ENCODE results near the gene PSTPIP2. TPM values are rescaled to one million over a fixed set of nuclear protein-coding genes. Genes with fewer than 3 reads are reported as not detected.

Gene PSTPIP2
- total RNA-seq, 1 donor from 2014 or later: 4.5 TPM

DNA sequence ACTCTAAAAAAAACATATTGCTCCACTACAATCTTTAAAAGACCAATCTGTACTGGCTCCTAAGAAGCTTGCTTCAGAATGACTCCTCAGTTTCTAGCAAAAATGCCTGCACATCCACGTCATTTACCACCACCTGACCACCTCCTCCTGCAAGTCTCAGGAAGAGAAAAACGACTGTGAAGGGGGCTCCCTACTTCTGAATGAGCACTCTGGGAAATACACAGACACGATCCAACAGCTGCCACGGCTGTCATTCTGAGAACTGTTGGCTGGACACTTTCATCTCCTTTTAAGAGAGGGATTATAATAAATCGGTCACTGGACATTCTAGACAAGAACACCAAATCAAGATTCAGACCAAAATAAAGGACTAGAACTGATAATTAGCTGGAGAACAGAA is 126.4 kb downstream of the PSTPIP2 start:
- TF ChIP-seq, protein P1, sequence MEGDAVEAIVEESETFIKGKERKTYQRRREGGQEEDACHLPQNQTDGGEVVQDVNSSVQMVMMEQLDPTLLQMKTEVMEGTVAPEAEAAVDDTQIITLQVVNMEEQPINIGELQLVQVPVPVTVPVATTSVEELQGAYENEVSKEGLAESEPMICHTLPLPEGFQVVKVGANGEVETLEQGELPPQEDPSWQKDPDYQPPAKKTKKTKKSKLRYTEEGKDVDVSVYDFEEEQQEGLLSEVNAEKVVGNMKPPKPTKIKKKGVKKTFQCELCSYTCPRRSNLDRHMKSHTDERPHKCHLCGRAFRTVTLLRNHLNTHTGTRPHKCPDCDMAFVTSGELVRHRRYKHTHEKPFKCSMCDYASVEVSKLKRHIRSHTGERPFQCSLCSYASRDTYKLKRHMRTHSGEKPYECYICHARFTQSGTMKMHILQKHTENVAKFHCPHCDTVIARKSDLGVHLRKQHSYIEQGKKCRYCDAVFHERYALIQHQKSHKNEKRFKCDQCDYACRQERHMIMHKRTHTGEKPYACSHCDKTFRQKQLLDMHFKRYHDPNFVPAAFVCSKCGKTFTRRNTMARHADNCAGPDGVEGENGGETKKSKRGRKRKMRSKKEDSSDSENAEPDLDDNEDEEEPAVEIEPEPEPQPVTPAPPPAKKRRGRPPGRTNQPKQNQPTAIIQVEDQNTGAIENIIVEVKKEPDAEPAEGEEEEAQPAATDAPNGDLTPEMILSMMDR (IDR thresholded peaks at IDR 0.05): no peak
- no peaks in the 10 kb centered on the region for H3K9me3 Mint-ChIP-seq (ENCODE audit: unreplicated experiment)
- no peak overlapping the region for H3K27ac Mint-ChIP-seq (ENCODE audit: unreplicated experiment)
- H3K4me3 Mint-ChIP-seq (ENCODE audit: unreplicated experiment): no peak overlapping the region
- no peak for DNase-seq (ENCODE audit: extremely low spot score, unreplicated experiment)
- no peaks in the 10 kb centered on the region for H3K27me3 Mint-ChIP-seq (ENCODE audit: unreplicated experiment)
- H3K36me3 Mint-ChIP-seq (ENCODE audit: unreplicated experiment): peaks cover 76% of the 10 kb centered on the region
- peaks cover 4% of the 10 kb centered on the region for H3K4me1 Mint-ChIP-seq (ENCODE audit: unreplicated experiment)

DNA sequence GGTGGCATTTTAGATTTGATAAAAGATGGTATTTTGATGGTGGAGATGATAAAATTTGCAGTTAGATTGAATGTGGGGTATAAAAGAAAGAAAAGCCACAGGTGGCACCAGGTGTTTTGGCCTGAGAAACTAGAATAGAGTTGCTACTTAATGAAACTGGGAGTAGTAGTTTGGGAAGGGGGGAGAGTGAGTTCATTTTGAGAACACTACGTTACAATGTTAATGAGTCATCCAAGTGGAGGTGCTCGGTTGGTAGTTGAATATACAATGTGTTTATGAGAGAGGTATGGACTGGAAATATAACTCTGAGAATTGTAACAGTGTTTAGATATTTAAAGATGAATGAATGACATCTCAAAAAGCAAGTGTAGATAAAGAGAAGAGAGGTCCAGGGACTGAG is 131.3 kb downstream of the PSTPIP2 start:
- no peaks in the 10 kb centered on the region for H3K27me3 Mint-ChIP-seq (ENCODE audit: unreplicated experiment)
- peaks cover 64% of the 10 kb centered on the region for H3K36me3 Mint-ChIP-seq (ENCODE audit: unreplicated experiment)
- no peaks in the 10 kb centered on the region for H3K9me3 Mint-ChIP-seq (ENCODE audit: unreplicated experiment)
- no peak for DNase-seq (ENCODE audit: extremely low spot score, unreplicated experiment)
- no peak overlapping the region for H3K27ac Mint-ChIP-seq (ENCODE audit: unreplicated experiment)
- TF ChIP-seq, protein P1 (IDR thresholded peaks at IDR 0.05): no peak
- no peak overlapping the region for H3K4me3 Mint-ChIP-seq (ENCODE audit: unreplicated experiment)
- H3K4me1 Mint-ChIP-seq (ENCODE audit: unreplicated experiment): peaks cover 3% of the 10 kb centered on the region

DNA sequence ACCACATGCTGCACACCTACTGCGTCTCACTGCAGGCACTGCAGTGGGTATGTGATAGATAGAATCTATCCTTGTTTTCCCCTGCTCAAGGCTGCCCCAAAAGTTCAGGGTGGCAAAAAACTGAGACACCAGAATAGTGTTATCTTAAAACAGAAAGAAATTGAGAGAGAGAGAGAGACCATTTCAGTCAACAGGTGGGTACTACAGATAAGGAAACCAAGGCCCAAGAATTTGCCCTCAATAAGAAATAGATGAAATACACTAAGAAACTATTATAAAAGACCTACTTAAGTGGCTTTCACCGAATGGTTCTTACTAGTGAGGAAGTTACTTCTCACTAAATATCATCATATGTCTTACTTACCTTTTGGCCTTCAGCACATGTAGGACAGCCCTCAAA is 132.8 kb downstream of the PSTPIP2 start:
- Mint-ChIP-seq H3K27ac (ENCODE audit: unreplicated experiment) (no peak overlapping the region), H3K36me3 (ENCODE audit: unreplicated experiment) (peaks cover 57% of the 10 kb centered on the region), H3K4me1 (ENCODE audit: unreplicated experiment) (peaks cover 3% of the 10 kb centered on the region), H3K27me3 (ENCODE audit: unreplicated experiment) (no peaks in the 10 kb centered on the region), H3K4me3 (ENCODE audit: unreplicated experiment) (no peak overlapping the region), H3K9me3 (ENCODE audit: unreplicated experiment) (no peaks in the 10 kb centered on the region)
- no peak for DNase-seq (ENCODE audit: extremely low spot score, unreplicated experiment)
- TF ChIP-seq, protein P1 (IDR thresholded peaks at IDR 0.05): no peak

DNA sequence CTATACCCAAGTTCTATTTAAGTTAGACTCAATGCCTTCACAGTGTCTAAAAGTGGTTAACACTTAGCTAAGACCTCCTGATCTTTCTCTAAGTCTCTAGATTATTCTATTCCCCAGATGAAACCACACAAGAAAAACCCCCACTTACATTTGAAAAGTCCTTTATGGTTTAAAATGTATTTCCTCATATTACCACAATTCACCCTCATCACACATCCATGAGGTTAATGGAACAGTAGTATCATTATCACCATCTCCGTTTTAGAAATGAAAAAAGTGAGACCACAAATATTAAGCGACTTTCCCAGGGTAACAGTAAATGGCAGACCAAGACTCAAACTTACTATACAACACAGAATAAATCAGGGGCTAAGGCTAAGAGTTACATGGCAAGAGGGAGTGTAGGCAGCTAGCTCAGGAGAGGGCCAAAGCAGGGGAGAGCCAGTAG is 133.5 kb downstream of the PSTPIP2 start:
- H3K4me3 Mint-ChIP-seq (ENCODE audit: unreplicated experiment): no peak overlapping the region
- no peaks in the 10 kb centered on the region for H3K27me3 Mint-ChIP-seq (ENCODE audit: unreplicated experiment)
- H3K4me1 Mint-ChIP-seq (ENCODE audit: unreplicated experiment): peaks cover 3% of the 10 kb centered on the region
- TF ChIP-seq, protein P1 (IDR thresholded peaks at IDR 0.05): no peak
- H3K27ac Mint-ChIP-seq (ENCODE audit: unreplicated experiment): no peak overlapping the region
- H3K36me3 Mint-ChIP-seq (ENCODE audit: unreplicated experiment): peaks cover 52% of the 10 kb centered on the region
- DNase-seq (ENCODE audit: extremely low spot score, unreplicated experiment): no peak
- no peaks in the 10 kb centered on the region for H3K9me3 Mint-ChIP-seq (ENCODE audit: unreplicated experiment)

DNA sequence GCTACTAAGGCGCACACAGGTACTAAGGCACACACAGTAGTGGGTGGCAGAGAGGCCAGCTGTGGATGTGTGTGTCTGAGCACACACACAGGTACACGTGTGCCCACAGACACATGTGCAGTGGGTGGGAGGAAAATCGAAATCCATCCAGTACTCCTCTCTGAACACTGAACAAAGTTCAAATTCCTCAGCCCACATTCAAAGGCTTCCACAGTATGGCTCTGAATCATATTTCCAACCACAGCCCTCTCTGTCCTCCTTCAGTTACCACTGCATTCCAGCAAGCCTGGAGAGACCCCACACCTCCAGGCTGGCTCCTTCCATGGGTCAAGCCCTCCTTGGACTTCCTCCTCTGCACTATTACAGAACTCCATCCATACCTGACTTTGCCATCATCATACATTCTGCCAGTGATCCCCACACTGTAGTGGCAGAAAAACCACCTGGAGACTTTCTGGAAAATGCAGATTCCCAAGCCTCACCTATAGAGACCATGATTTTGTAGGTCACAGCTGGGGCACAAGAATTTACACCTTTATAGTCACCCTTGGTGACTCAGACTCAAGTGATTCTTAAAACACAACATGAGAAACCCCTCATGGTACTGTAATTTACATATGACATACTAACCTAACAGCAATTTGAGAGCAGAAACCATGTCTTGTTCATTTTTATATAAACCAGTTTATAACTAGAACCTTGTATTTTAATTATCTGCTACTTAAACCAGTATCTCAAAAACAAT is 136.3 kb downstream of the PSTPIP2 start:
- TF ChIP-seq, protein P1 (IDR thresholded peaks at IDR 0.05): no peak
- DNase-seq (ENCODE audit: extremely low spot score, unreplicated experiment): no peak

More for the DNA sequence above, 136.3 kb downstream of the PSTPIP2 start:
- Mint-ChIP-seq H3K4me1 (ENCODE audit: unreplicated experiment) (peaks cover 3% of the 10 kb centered on the region), H3K27ac (ENCODE audit: unreplicated experiment) (no peak overlapping the region), H3K27me3 (ENCODE audit: unreplicated experiment) (no peaks in the 10 kb centered on the region), H3K4me3 (ENCODE audit: unreplicated experiment) (no peak overlapping the region), H3K36me3 (ENCODE audit: unreplicated experiment) (peaks cover 41% of the 10 kb centered on the region), H3K9me3 (ENCODE audit: unreplicated experiment) (no peaks in the 10 kb centered on the region)

Other genes with a start within 250 kb of the PSTPIP2 start
- 0.13 and 0.37 TPM in 2 replicates for gene SIGLEC15, start 246.6 kb downstream of the PSTPIP2 start, total RNA-seq
- 30.9 and 33.3 TPM in 2 replicates for gene EPG5, start 104.9 kb downstream of the PSTPIP2 start, total RNA-seq
- 346 and 359 TPM in 2 replicates for gene ATP5F1A, start 26.0 kb upstream of the PSTPIP2 start, total RNA-seq
- 37.0 and 37.3 TPM in 2 replicates for gene HAUS1, start 32.1 kb upstream of the PSTPIP2 start, total RNA-seq

Measured in osteocyte (in vitro differentiated cells).